HG03045 (cell line): ENCODE results near the gene GNB4.

Source experiments
- ATAC-seq: cut with Tn5 transposase; IDR thresholded peaks from one replicate; pipeline ENCODE4 v1.9.1; 2021; ENCODE audit warnings: mild to moderate bottlenecking, moderate library complexity; ENCODE audit not compliant: unreplicated experiment

GNB4 gene

GRCh38 chr3:179451265-179452175 is at the start of gene GNB4:
GNB4 (minus strand) TSS chr3:179451470; CDS start chr3:179426200, 25,270 bp downstream.
- peak; percentile 79 for ATAC-seq

DNA sequence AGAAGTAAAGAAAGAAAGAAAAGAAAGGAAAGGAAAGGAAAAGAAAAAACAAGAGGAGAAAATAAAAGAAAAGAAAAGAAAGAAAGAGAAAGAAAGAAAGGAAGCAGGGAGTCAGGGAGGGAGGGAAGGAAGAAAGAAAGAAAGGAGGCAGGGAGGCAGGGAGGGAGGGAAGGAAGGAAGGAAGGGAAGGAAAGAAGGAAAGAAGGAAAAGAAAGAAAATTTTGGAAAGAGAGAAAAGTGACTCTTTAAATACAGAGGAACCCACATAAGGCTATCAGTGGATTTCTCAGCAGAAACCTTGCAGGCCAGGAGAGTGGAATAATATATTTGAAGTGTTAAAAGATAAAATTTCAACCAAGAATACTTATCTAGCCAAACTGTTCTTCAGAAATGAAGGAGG is 44.2 kb upstream of the GNB4 start:
- ATAC-seq = no peak

GRCh38 chr3:179493260-179493659 is 42.0 kb upstream of the GNB4 start:
- ATAC-seq = no peak

GRCh38 chr3:179488213-179488612 is 36.9 kb upstream of the GNB4 start:
- no peak for ATAC-seq

GRCh38 chr3:179486806-179487205 is 35.5 kb upstream of the GNB4 start:
- ATAC-seq = no peak

- ATAC-seq = no peak
Measured at GRCh38 chr3:179482857-179483256, 31.6 kb upstream of the GNB4 start.

DNA sequence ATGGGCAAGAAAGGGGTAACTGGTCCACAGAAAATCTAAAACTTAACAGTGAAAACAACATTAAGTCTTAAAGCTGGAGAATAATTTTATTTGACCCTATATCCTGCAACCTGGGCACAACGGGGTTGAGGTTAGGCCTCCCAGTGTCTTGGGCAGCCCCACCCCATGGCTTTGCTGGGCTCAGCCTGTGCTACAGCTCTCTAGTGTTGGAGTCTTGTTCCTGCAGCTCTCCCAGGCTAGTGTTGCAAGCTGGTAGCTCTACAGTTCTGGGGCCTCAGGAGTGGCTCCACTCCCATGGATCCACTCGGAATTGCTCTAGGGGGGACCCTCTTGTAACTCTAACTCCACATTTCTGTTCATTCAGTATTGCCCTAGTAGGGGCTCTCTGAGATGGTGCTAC is 24.9 kb upstream of the GNB4 start:
- no peak for ATAC-seq

- no peak for ATAC-seq
Measured at GRCh38 chr3:179474480-179474879, 23.2 kb upstream of the GNB4 start.

- no peak for ATAC-seq
Measured at GRCh38 chr3:179473565-179473964, 22.3 kb upstream of the GNB4 start.

- ATAC-seq = no peak
Measured at GRCh38 chr3:179464323-179465092, 13.2 kb upstream of the GNB4 start.

- ATAC-seq = no peak
Measured at GRCh38 chr3:179463319-179463718, 12.0 kb upstream of the GNB4 start.

DNA sequence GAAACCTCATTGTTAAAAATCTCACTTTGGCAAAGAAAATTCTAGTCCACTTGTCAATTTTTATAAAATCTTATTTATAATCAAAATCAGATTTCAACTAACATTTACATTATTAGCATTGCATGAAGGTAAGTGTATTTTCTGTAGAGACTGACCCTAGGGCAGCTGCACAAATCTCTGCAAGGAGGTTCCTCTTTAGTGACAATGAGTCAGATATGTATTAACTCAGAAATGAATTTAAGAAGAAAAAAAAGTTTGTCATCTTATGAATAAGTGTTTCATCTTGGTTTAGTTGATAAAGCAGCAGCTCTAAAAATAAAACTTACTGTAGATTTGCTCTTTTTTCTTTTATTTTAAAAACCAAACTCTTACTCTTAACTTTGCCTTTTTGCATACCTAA is 9.0 kb upstream of the GNB4 start:
- ATAC-seq = no peak

- no peak for ATAC-seq
Measured at GRCh38 chr3:179455954-179456353, 4.7 kb upstream of the GNB4 start.

DNA sequence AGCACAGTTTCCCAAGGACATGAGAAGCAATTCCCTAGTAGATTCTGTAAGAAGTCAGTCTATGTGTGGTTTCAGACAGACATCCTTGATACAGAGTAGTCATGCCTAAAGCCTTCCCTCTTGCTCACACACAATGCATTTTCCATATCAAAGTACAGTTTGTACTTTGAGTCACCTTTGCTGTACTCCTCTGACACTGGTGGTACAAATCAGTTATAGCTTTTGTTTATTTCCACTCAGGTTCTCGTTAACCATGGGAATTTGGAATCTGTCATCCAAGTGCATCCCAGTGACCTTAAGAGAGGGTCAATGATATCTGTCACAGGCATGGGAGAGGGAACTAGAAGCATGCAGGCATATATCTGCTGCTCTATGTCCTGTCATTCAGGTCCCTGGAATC is 3.6 kb upstream of the GNB4 start:
- ATAC-seq = no peak

- ATAC-seq = no peak
Measured at GRCh38 chr3:179453967-179454366, 2.7 kb upstream of the GNB4 start.

GRCh38 chr3:179452872-179453271 is 1.6 kb upstream of the GNB4 start:
- no peak for ATAC-seq

GRCh38 chr3:179452176-179452564 is 900 bp upstream of the GNB4 start:
- ATAC-seq = no peak

GRCh38 chr3:179450901-179451264 is 387 bp downstream of the GNB4 start:
- peak; percentile 46 for ATAC-seq

- no peak for ATAC-seq
Measured at GRCh38 chr3:179450261-179450701, 989 bp downstream of the GNB4 start.

- no peak for ATAC-seq
Measured at GRCh38 chr3:179449636-179450035, 1.6 kb downstream of the GNB4 start.

DNA sequence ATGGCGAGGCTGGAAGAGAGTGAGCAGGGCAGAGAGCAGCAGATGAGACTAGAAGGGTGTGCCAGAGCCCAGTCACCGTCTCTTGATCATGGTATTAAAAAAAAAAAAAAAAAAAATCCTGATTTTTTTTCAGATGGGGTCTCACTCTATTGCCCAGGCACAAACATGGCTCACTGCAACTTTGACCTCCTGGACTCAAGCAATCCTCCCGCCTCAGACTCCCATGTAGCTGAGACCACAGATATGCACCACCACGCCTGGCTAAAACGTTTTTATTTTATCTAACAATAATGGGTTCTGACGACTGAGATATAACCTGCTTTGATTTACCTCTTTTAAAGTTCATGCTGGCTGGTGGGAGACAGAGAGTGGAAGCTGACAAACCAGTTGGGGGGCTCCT is 4.0 kb downstream of the GNB4 start:
- no peak for ATAC-seq

- no peak for ATAC-seq
Measured at GRCh38 chr3:179446501-179446900, 4.8 kb downstream of the GNB4 start.
